ENCODE results near the gene ALK.

ALK gene

GRCh38 chr2:29317077-29317517 is 604.3 kb downstream of the ALK start:
- DNase-seq (ENCODE audit: low spot score), result peak; percentile 24

- DNase-seq (ENCODE audit: low spot score), result no peak
These were observed 606.4 kb downstream of the ALK start for GRCh38 chr2:29314816-29315571.

- no peak for DNase-seq (ENCODE audit: low spot score)
These were observed 609.9 kb downstream of the ALK start for GRCh38 chr2:29311458-29311857.

GRCh38 chr2:29310650-29311348 is 610.6 kb downstream of the ALK start:
- DNase-seq (ENCODE audit: low spot score), result no peak

GRCh38 chr2:29309090-29310029 is 612.0 kb downstream of the ALK start:
- DNase-seq (ENCODE audit: low spot score), result peak; percentile 64

- no peak for DNase-seq (ENCODE audit: low spot score)
These were observed 613.0 kb downstream of the ALK start for GRCh38 chr2:29308366-29308765.

DNA sequence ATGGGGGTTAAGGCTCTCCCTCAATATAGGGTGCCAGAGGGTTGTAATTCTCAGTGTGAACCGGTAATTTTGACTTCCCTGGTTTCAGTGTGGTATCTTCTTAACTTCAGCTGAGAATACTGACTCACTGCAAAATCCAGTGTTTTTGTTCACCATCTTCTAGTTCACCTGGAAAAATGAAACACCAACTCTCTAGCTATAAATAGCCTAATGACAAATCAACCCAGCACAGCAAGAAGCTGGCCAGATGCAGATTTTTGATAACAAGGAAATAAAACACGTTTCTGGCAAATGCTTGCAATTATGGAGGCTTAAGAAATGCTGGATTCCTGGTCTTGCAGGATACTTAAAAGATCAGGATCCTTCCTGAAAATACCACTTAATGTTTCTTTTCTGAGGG is 613.9 kb downstream of the ALK start:
- DNase-seq (ENCODE audit: low spot score), result no peak

GRCh38 chr2:29305762-29306161 is 615.6 kb downstream of the ALK start:
- no peak for DNase-seq (ENCODE audit: low spot score)

DNA sequence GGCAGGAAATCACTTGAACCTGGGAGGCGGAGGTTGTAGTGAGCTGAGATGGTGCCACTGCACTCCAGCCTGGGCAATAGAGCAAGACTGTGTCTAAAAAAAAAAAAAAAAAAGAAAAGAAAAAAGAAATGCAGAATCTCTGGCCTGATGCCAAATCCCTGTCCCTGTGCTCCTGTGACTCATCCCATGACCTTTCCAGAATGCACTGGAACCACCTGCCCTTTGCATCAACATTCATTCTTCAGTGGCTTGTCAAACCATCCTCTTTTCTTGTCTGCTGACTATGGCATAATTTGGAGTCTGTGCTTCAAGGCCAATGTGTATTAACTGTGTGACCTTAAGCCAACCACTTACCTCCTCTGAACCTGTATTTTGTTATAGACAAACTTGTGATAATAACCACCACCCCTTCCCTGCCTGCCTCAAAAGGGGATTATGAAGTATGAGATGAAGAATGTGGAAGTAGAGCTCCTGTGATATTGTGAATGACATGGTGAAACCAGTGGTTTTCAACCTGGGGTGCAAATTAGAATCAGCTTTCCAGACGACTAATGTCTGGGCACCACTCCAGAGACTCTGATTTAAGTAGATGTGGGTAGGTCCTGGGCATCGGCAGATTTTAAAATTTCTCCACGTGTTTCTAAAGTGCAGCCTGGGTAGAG is 616.9 kb downstream of the ALK start:
- DNase-seq (ENCODE audit: low spot score), result no peak

GRCh38 chr2:29296585-29296984 is 624.8 kb downstream of the ALK start:
- DNase-seq (ENCODE audit: low spot score), result no peak

DNA sequence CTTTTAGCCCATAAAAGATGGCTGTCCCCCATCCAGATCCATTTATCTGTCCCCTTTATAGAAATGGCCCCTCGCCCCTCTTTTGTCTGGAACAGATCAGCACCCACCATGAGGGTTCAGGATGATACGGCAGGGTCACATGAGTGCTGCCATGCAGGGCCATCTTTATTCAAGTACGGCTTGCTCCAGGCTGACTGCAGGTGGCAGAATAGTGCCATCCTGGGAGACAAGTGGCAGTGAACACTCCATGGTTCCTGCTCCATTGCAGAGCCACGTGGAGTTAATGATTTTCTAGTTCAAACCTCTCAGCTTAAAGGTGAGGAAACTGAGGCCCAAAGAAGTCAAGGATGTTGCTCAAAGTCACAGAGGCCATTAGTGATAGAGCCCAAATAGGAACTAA is 625.5 kb downstream of the ALK start:
- peak; percentile 36 for DNase-seq (ENCODE audit: low spot score)

- no peak for DNase-seq (ENCODE audit: low spot score)
These were observed 627.5 kb downstream of the ALK start for GRCh38 chr2:29293830-29294438.

GRCh38 chr2:29290293-29291047 is 630.9 kb downstream of the ALK start:
- no peak for DNase-seq (ENCODE audit: low spot score)

GRCh38 chr2:29284671-29285070 is 636.7 kb downstream of the ALK start:
- DNase-seq (ENCODE audit: low spot score), result no peak

GRCh38 chr2:29281916-29282247 is 639.5 kb downstream of the ALK start:
- DNase-seq (ENCODE audit: low spot score), result no peak

- DNase-seq (ENCODE audit: low spot score), result peak; percentile 57
These were observed 640.1 kb downstream of the ALK start for GRCh38 chr2:29281086-29281915.

GRCh38 chr2:29278966-29279365 is 642.4 kb downstream of the ALK start:
- DNase-seq (ENCODE audit: low spot score), result no peak

DNA sequence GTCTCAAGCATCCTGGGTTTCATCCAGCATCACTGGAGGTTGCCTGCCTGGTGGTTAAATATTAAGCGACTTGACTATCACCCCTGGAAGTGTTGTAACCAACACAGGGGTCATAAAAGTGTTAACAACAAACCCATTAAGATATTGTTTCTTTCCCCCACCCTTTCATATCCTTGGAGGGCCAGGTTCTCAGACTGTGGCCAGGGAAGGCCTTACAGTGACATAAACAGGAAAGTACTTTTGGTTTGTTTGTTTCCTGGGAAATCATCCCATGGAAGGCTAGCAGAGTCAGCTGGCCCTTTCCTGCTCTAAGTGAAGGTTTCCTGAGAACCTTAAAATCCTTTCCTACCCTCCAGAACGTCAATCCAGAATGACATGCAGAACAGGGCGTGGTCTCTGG is 645.2 kb downstream of the ALK start:
- no peak for DNase-seq (ENCODE audit: low spot score)

DNA sequence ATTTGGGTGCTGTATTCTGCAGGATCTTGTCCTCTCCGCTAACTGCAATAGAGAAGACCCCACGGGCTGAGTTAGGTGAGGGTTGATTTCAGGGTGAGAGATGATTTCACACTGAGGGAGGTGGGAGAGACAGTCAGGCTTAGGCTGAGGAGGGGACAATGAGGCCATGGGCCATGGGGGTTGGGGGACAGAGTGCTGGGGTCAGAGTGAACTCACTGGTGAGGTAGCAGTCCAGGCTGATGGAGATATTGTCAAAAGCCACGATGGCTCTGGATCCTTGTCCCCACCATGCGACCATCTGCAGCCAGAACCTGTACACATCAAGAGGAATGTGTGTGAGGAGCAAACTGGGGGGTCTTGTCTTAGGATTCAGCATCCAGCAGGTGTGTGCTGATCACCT is 646.2 kb downstream of the ALK start:
- DNase-seq (ENCODE audit: low spot score), result no peak

Measured in cerebellar cortex (tissue), 1 donor.